AG04450 (cell line): ENCODE measurements around the gene PLA2G2F. TPM values are rescaled to one million over a fixed set of nuclear protein-coding genes. Genes with fewer than 3 reads are reported as not detected.

Source experiments
- CTCF ChIA-PET: fragments of 300-600, 350-600 bp; formaldehyde crosslinking; extraction: SDS; loops from one replicate; lab custom pipeline; 2022; ENCODE audit warnings: antibody characterized with exemption, inconsistent platforms; lab: Charles Lee
- POLR2A ChIA-PET: fragments of 350-600 bp; formaldehyde crosslinking; extraction: SDS; loops from one replicate; lab custom pipeline; 2021; ENCODE audit warnings: antibody characterized with exemption, inconsistent platforms; lab: Yijun Ruan, JAX
- DNase-seq: peaks from one replicate; pipeline ENCODE4 v3.0.0-alpha.2; 2011; ENCODE audit warnings: low read depth, low spot score
- H3K27ac ChIP-seq: one replicate; pipeline ENCODE4 v1.5.1; 2012; ENCODE audit warnings: low read depth, low read length, control low read depth
- H3K27me3 ChIP-seq: one replicate; pipeline ENCODE4 v1.6.0; 2012; ENCODE audit warnings: low read length; ENCODE audit not compliant: control insufficient read depth, insufficient read depth
- H3K4me3 ChIP-seq: 2 replicates; pipeline ENCODE4 v1.5.1; 2011; ENCODE audit warnings: mild to moderate bottlenecking, low read depth, low read length, control low read depth
- H3K9me3 ChIP-seq: 2 replicates; pipeline ENCODE4 v1.5.1; 2012; ENCODE audit warnings: low read length; ENCODE audit not compliant: control insufficient read depth, insufficient read depth
- polyA plus RNA-seq: library from polyadenylated mRNA; depleted of rRNA; stranded (reverse); fragments of >200 nt; gene quantifications from 2 replicates; pipeline ENCODE4 v1.2.3, GENCODE V29; 2011
- TF ChIP-seq, protein P1 (sequence below): IDR thresholded peaks from 2 replicates; pipeline ENCODE4 v1.5.1; 2011; ENCODE audit warnings: low read depth, low read length, control low read depth, inconsistent platforms

PLA2G2F gene
- polyA plus RNA-seq, 1 experiment, result not detected

GRCh38 chr1:20174937-20175666 is 36.0 kb downstream of the PLA2G2F start:
- Histone ChIP-seq H3K9me3 (no peaks in the 10 kb centered on the region), H3K27me3 (peaks cover 15% of the 10 kb centered on the region), H3K4me3 (no peak overlapping the region), H3K27ac (no peak overlapping the region)
- no peak for DNase-seq
- ChIA-PET POLR2A (no interaction called here), CTCF (interaction anchor here (1.0 to 1.4 kb wide), 2 partner anchors 10 to 38 kb away, joined by 3 to 5 read pairs; no protein-coding TSS in a partner anchor)
- TF ChIP-seq, protein P1, sequence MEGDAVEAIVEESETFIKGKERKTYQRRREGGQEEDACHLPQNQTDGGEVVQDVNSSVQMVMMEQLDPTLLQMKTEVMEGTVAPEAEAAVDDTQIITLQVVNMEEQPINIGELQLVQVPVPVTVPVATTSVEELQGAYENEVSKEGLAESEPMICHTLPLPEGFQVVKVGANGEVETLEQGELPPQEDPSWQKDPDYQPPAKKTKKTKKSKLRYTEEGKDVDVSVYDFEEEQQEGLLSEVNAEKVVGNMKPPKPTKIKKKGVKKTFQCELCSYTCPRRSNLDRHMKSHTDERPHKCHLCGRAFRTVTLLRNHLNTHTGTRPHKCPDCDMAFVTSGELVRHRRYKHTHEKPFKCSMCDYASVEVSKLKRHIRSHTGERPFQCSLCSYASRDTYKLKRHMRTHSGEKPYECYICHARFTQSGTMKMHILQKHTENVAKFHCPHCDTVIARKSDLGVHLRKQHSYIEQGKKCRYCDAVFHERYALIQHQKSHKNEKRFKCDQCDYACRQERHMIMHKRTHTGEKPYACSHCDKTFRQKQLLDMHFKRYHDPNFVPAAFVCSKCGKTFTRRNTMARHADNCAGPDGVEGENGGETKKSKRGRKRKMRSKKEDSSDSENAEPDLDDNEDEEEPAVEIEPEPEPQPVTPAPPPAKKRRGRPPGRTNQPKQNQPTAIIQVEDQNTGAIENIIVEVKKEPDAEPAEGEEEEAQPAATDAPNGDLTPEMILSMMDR, result no peak

GRCh38 chr1:20178634-20179370 is 39.7 kb downstream of the PLA2G2F start:
- ChIA-PET POLR2A (interaction anchor here (0.6 kb wide), 1 partner anchor 54 kb away, joined by 5 read pairs; no protein-coding TSS in a partner anchor), CTCF (interaction anchor here (0.5 to 2.5 kb wide), 4 partner anchors 16 to 204 kb away, joined by 3 to 14 read pairs (median 6); no protein-coding TSS in a partner anchor)
- no peak overlapping the region for H3K4me3 ChIP-seq
- TF ChIP-seq, protein P1, result no peak
- DNase-seq, result no peak
- H3K27me3 ChIP-seq, result peaks cover 23% of the 10 kb centered on the region
- no peak overlapping the region for H3K27ac ChIP-seq
- no peaks in the 10 kb centered on the region for H3K9me3 ChIP-seq

DNA sequence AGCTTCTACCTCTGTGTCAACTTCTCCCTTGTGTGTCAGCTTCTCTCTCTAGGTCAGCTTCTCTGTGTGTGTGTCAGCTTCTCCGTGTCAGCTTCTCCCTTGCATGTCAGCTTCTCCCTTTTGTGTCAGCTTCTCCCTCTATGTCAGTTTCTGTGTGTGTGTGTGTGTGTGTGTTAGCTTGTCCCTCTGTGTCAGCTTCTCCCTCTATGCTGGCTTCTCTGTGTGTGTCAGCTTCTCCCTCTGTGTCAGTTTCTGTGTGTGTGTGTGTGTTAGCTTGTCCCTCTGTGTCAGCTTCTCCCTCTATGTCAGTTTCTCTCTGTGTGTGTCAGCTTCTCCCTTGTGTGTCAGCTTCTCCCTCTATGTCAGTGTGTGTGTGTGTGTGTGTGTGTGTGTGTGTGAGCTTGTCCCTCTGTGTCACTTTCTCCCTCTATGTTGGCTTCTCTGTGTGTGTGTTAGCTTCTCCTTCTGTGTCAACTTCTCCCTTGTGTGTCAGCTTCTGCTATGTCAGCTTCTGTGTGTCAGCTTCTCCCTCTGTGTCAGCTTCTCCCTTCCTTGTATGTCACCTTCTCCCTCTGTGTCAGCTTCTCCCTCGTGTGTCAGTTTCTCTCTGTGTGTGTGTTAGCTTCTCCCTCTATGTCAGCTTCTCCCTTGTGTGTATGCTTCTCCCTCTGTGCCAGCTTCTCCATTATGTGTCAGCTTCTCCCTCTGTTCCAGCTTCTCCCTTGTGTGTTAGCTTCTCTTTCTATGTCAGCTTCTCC is 40.4 kb downstream of the PLA2G2F start:
- POLR2A ChIA-PET, result interaction anchor here (0.6 kb wide), 1 partner anchor 55 kb away, joined by 5 read pairs; no protein-coding TSS in a partner anchor
- Histone ChIP-seq H3K4me3 (no peak overlapping the region), H3K27me3 (peaks cover 24% of the 10 kb centered on the region), H3K9me3 (no peaks in the 10 kb centered on the region), H3K27ac (no peak overlapping the region)
- TF ChIP-seq, protein P1, result no peak
- DNase-seq, result no peak
- CTCF ChIA-PET, result interaction anchor here (0.6 to 2.5 kb wide), 4 partner anchors 16 to 205 kb away, joined by 3 to 14 read pairs (median 9); no protein-coding TSS in a partner anchor

DNA sequence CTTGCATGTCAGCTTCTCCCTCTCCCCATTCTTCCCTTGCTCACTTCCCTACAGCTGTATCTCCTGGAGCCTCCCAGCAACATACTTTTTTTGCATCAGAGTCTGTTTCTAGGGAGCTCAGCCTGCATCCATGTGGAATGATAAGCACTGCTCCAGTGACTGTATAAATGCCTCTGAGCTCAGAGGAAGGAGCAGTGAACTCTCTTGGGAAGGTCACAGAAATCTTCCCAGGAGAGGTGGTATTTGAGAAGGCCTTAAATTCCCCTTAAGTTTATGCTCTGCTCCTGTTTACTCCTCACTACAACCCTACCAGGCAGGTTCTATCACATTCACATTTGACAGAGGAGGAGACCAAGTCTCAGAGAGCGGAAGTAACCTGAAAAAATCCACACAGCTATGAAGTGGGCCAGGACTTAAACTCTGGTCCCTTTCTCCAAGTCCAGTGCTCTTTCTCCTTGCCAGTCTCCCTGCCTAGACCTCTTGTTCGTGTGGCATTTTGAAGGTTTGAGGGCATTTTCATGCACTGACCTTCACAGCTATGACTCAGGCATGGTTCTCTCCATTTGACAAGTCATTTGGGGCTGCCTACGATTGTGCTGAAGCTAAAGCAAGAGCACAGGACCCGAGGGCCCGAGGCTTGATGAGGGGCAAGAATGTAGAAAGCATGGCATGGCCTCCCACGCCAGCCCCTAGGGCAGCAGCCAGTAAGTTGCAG is 41.2 kb downstream of the PLA2G2F start:
- Histone ChIP-seq H3K27me3 (peaks cover 24% of the 10 kb centered on the region), H3K9me3 (no peaks in the 10 kb centered on the region), H3K4me3 (no peak overlapping the region), H3K27ac (no peak overlapping the region)
- POLR2A ChIA-PET, result interaction anchor here (0.6 kb wide), 1 partner anchor 32 kb away, joined by 6 read pairs; no protein-coding TSS in a partner anchor
- CTCF ChIA-PET, result interaction anchor here (0.6 to 2.5 kb wide), 3 partner anchors 15 to 32 kb away, joined by 8 to 14 read pairs (median 10); no protein-coding TSS in a partner anchor
- DNase-seq, result no peak
- TF ChIP-seq, protein P1, result no peak
